BE2C (cell line): ENCODE results near the gene KIF6.
A peak's percentile ranks its signal among the peaks of the same experiment; 100 is the strongest.
"Not testable (repeated sequence)": the region's sequence is repeated elsewhere in the genome, so short reads cannot be mapped to it uniquely, and the experiment has no call there.

Experiments used
- DNase-seq: peaks from one replicate; pipeline ENCODE4 v3.0.0-alpha.2; 2020
- H3K27me3 ChIP-seq: fragments of 250-450 bp; sonication (Bioruptor Pico); 2 replicates; pipeline ENCODE4 v1.5.1; 2020; ENCODE audit warnings: mild to moderate bottlenecking
- H3K36me3 ChIP-seq: fragments of 250-450 bp; sonication (Bioruptor Pico); 2 replicates; pipeline ENCODE4 v1.5.1; 2020; ENCODE audit warnings: mild to moderate bottlenecking
- H3K4me1 ChIP-seq: fragments of 250-450 bp; sonication (Bioruptor Pico); 2 replicates; pipeline ENCODE4 v1.5.1; 2020
- H3K4me3 ChIP-seq: 2 replicates; pipeline ENCODE4 v1.5.1; 2011; ENCODE audit warnings: low read depth, low read length
- H3K9me3 ChIP-seq: fragments of 250-450 bp; sonication (Bioruptor Pico); 2 replicates; pipeline ENCODE4 v1.5.1; 2020
- CTCF ChIP-seq: IDR thresholded peaks from 2 replicates; pipeline ENCODE4 v1.5.1; 2012; ENCODE audit warnings: mild to moderate bottlenecking, low read depth, low read length

Gene KIF6

DNA sequence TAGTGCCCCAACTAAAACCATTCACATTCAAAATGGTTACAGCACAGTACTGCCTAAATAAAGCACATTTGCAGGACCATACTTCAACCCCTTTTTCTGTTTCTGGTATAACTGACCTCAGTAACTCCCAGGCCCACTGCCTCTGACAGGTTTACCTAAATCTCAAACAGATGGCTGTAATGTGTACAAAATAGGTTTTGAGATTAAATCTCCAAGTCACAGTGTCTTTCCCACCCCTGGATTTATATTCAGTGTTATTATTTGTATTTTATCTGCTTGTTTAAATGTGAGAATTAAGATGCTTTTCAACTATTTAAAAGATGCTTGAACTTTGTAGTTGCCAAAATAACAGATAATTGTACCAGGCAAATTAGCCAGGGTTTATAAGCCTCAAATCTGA, 4.7 kb upstream of the KIF6 start:
- Histone ChIP-seq H3K27me3 (peaks cover 16% of the 10 kb centered on the region; the same call in 1 of the 2 replicates), H3K4me3 (no peak overlapping the region), H3K4me1 (no peaks in the 10 kb centered on the region), H3K36me3 (no peaks in the 10 kb centered on the region), H3K9me3 (no peaks in the 10 kb centered on the region)
- no peak for TF ChIP-seq CTCF
- DNase-seq: no peak

GRCh38 chr6:39725632-39725997, 407 bp upstream of the KIF6 start:
- no peaks in the 10 kb centered on the region for H3K9me3 ChIP-seq
- DNase-seq: no peak
- H3K4me3 ChIP-seq: peak overlapping the region; percentile 67
- no peaks in the 10 kb centered on the region for H3K36me3 ChIP-seq
- TF ChIP-seq CTCF: no peak
- H3K27me3 ChIP-seq: peaks cover 7% of the 10 kb centered on the region; the same call in 1 of the 2 replicates
- H3K4me1 ChIP-seq: no peaks in the 10 kb centered on the region

GRCh38 chr6:39723350-39723749, 1.9 kb downstream of the KIF6 start:
- not testable (repeated sequence) for H3K4me1 ChIP-seq

GRCh38 chr6:39714802-39715201, 10.4 kb downstream of the KIF6 start:
- TF ChIP-seq CTCF: no peak
- Histone ChIP-seq H3K4me1 (no peaks in the 10 kb centered on the region), H3K36me3 (no peaks in the 10 kb centered on the region), H3K27me3 (no peaks in the 10 kb centered on the region), H3K4me3 (no peak overlapping the region), H3K9me3 (no peaks in the 10 kb centered on the region)
- DNase-seq: no peak

More at GRCh38 chr6:39723350-39723749, 1.9 kb downstream of the KIF6 start:
- H3K27me3 ChIP-seq, H3K4me3 ChIP-seq, DNase-seq, H3K36me3 ChIP-seq, H3K9me3 ChIP-seq: not testable (repeated sequence)

- TF ChIP-seq CTCF: no peak
- Histone ChIP-seq H3K4me1 (no peaks in the 10 kb centered on the region), H3K36me3 (no peaks in the 10 kb centered on the region), H3K9me3 (no peaks in the 10 kb centered on the region), H3K27me3 (no peaks in the 10 kb centered on the region), H3K4me3 (no peak overlapping the region)
- no peak for DNase-seq
These were observed 17.1 kb downstream of the KIF6 start for GRCh38 chr6:39707962-39708683.

GRCh38 chr6:39706819-39707335, 18.3 kb downstream of the KIF6 start:
- Histone ChIP-seq H3K4me1 (no peaks in the 10 kb centered on the region), H3K27me3 (no peaks in the 10 kb centered on the region), H3K4me3 (no peak overlapping the region), H3K9me3 (no peaks in the 10 kb centered on the region), H3K36me3 (no peaks in the 10 kb centered on the region)
- no peak for TF ChIP-seq CTCF
- DNase-seq: no peak
